Measurements from ENCODE around the gene EMC8.

DNA sequence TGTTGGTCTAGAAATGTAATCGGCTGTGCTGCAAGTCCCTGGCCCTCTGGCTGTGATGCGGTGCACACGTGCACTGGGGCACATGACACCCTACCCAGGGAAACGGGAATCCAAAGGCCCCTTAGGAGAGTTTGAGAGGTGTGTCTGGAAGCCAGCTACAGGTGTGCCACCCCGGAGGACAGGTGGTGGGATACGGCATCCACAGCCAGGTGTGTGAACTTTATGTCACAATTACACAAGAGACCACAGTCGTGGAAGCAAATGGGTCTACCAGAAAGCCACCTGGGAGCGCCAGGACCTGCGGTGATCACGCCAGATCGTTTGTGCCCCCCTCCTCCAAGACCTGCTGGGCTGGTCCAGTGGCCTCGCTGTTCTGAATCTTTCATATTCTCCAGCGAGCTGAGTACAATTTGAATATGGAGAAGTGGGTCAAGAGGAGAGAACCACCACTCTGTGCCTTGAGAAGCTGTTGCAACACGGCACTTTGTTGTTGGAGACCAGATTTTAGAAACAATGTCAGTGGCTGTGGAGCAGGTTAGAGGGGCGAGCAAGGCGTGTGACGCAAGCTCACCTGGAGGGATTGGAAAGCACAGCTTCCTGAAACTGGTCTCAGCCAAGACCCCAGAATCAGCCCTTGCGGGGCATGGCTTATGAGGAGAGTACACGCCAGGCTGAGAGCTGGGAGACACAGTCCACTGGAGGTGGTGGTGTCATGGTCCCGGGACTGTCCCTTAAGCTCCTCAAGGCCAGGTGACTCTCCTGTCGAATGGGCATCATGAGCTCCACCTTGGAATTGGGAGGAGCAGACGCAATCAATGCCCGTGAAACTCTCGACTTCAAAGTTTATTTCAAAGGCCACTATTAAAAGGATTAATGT lies 37.6 kb upstream of the EMC8 start:
- TF ChIP-seq POLR2A (IDR thresholded peaks at IDR 0.05; ENCODE audit: low read length) (no peak), GATA1 (IDR thresholded peaks at IDR 0.05; ENCODE audit: low read depth, low read length) (no peak)
